DOHH2 (cell line): ENCODE measurements around the gene SLC39A1.

ENCODE experiments used
- CTCF ChIP-seq: fragments of 200-600 bp; sonication (generic); IDR thresholded peaks from one replicate; pipeline ENCODE4 v1.5.1; 2014; ENCODE audit warnings: antibody characterized with exemption, mild to moderate bottlenecking, low read depth, low read length; ENCODE audit not compliant: poor library complexity, severe bottlenecking
- EZH2phosphoT487 ChIP-seq: fragments of 200-600 bp; sonication (generic); IDR thresholded peaks from 2 replicates; pipeline ENCODE4 v1.6.1; 2017; ENCODE audit warnings: borderline replicate concordance, mild to moderate bottlenecking, antibody characterized with exemption, low read length, moderate library complexity, mixed read lengths

- no peak for TF ChIP-seq CTCF
- no peak for TF ChIP-seq EZH2phosphoT487
Observed at GRCh38 chr1:153951801-153952200, 11.5 kb downstream of the SLC39A1 start.
